ENCODE data around the gene CRACDL. TPM values are rescaled to one million over a fixed set of nuclear protein-coding genes. Genes with fewer than 3 reads are reported as not detected.

Gene CRACDL
- total RNA-seq, 1 experiment from 2014 or later = 2.4 TPM

GRCh38 chr2:98832172-98832571 is 103.9 kb downstream of the CRACDL start:
- DNase-seq (ENCODE audit: low read depth, low spot score) (no peak), ATAC-seq (no peak)
- ChIA-PET CTCF (no interaction called here), POLR2A (interaction anchor here (0.6 kb wide), 1 partner anchor 205 kb away, joined by 3 read pairs; no protein-coding TSS in a partner anchor)
- no peak overlapping the region for H3K27ac ChIP-seq (ENCODE audit: low read length)
- no peaks in the 10 kb centered on the region for H3K36me3 ChIP-seq (ENCODE audit: control insufficient read depth, insufficient read depth, low read length)
- in situ Hi-C loops (cut with HindIII; ENCODE audit: low pct_unique_long_range_greater_than_20kb, low sequenced_read_pairs) = no loop called here
- no peaks in the 10 kb centered on the region for H3K4me1 ChIP-seq (ENCODE audit: control insufficient read depth, insufficient read depth, low read length)
- H3K4me3 ChIP-seq (ENCODE audit: low read depth in 2 of 2, low read length in 2 of 2) = no peak overlapping the region
- BruUV-seq (replicated peaks) = no TSS peak
- no peaks in the 10 kb centered on the region for H3K9me3 ChIP-seq (ENCODE audit: control insufficient read depth, insufficient read depth, low read depth, low read length)
- H3K27me3 ChIP-seq (ENCODE audit: control insufficient read depth, insufficient read depth, low read length) = peaks cover 2% of the 10 kb centered on the region; the same call in 1 of the 2 replicates
- TF ChIP-seq REST (IDR thresholded peaks at IDR 0.05; ENCODE audit: insufficient read depth in 1 of 2, low read depth in 2 of 2, low read length in 1 of 2) = no peak
- no peak for TF ChIP-seq CTCF (IDR thresholded peaks at IDR 0.05)
- no peak for TF ChIP-seq POLR2AphosphoS5 (IDR thresholded peaks at IDR 0.05; ENCODE audit: low read depth, low read length)
- intact Hi-C loops (cut with micrococcal nuclease; ENCODE audit: unreplicated experiment) = no loop called here

- intact Hi-C loops (cut with micrococcal nuclease; ENCODE audit: unreplicated experiment) = no loop called here
- Histone ChIP-seq H3K27ac (ENCODE audit: low read length) (no peak overlapping the region), H3K27me3 (ENCODE audit: control insufficient read depth, insufficient read depth, low read length) (peaks cover 2% of the 10 kb centered on the region; the same call in 1 of the 2 replicates), H3K4me1 (ENCODE audit: control insufficient read depth, insufficient read depth, low read length) (no peaks in the 10 kb centered on the region), H3K9me3 (ENCODE audit: control insufficient read depth, insufficient read depth, low read depth, low read length) (no peaks in the 10 kb centered on the region), H3K36me3 (ENCODE audit: control insufficient read depth, insufficient read depth, low read length) (no peaks in the 10 kb centered on the region), H3K4me3 (ENCODE audit: low read depth in 2 of 2, low read length in 2 of 2) (no peak overlapping the region)
- no peak for TF ChIP-seq POLR2AphosphoS5 (IDR thresholded peaks at IDR 0.05; ENCODE audit: low read depth, low read length)
- ATAC-seq = no peak
- CTCF ChIA-PET = no interaction called here
- no TSS peak for BruUV-seq (replicated peaks)
- no peak for DNase-seq (ENCODE audit: low read depth, low spot score)
- POLR2A ChIA-PET = no interaction called here
- in situ Hi-C loops (cut with HindIII; ENCODE audit: low pct_unique_long_range_greater_than_20kb, low sequenced_read_pairs) = no loop called here
These were observed 105.4 kb downstream of the CRACDL start for GRCh38 chr2:98830571-98831145.

GRCh38 chr2:98829581-98830270 is 106.3 kb downstream of the CRACDL start:
- no peaks in the 10 kb centered on the region for H3K9me3 ChIP-seq (ENCODE audit: control insufficient read depth, insufficient read depth, low read depth, low read length)
- intact Hi-C loops (cut with micrococcal nuclease; ENCODE audit: unreplicated experiment) (no loop called here), in situ Hi-C loops (cut with HindIII; ENCODE audit: low pct_unique_long_range_greater_than_20kb, low sequenced_read_pairs) (no loop called here)
- DNase-seq (ENCODE audit: low read depth, low spot score) = no peak
- no peak overlapping the region for H3K27ac ChIP-seq (ENCODE audit: low read length)
- H3K36me3 ChIP-seq (ENCODE audit: control insufficient read depth, insufficient read depth, low read length) = no peaks in the 10 kb centered on the region
- H3K4me3 ChIP-seq (ENCODE audit: low read depth in 2 of 2, low read length in 2 of 2) = no peak overlapping the region
- H3K4me1 ChIP-seq (ENCODE audit: control insufficient read depth, insufficient read depth, low read length) = no peaks in the 10 kb centered on the region
- CTCF ChIA-PET = no interaction called here
- ATAC-seq = no peak
- no TSS peak for BruUV-seq (replicated peaks)
- H3K27me3 ChIP-seq (ENCODE audit: control insufficient read depth, insufficient read depth, low read length) = peaks cover 2% of the 10 kb centered on the region; the same call in 1 of the 2 replicates
- POLR2A ChIA-PET = no interaction called here
- no peak for TF ChIP-seq SIN3A (IDR thresholded peaks at IDR 0.05; ENCODE audit: borderline replicate concordance, insufficient read depth, low read depth, low read length)
- no peak for TF ChIP-seq TCF7L2 (IDR thresholded peaks at IDR 0.05; ENCODE audit: low read depth, low read length)
- no peak for TF ChIP-seq POLR2AphosphoS5 (IDR thresholded peaks at IDR 0.05; ENCODE audit: low read depth, low read length)
- no peak for TF ChIP-seq REST (IDR thresholded peaks at IDR 0.05; ENCODE audit: insufficient read depth in 1 of 2, low read depth in 2 of 2, low read length in 1 of 2)
- TF ChIP-seq CTCF (IDR thresholded peaks at IDR 0.05) = no peak

Data from Panc1 (cell line).